Measurements from ENCODE around the gene ARHGEF28. TPM values are rescaled to one million over a fixed set of nuclear protein-coding genes. Genes with fewer than 3 reads are reported as not detected.

ARHGEF28 gene
- total RNA-seq, 2 experiments from 2014 or later: not detected

DNA sequence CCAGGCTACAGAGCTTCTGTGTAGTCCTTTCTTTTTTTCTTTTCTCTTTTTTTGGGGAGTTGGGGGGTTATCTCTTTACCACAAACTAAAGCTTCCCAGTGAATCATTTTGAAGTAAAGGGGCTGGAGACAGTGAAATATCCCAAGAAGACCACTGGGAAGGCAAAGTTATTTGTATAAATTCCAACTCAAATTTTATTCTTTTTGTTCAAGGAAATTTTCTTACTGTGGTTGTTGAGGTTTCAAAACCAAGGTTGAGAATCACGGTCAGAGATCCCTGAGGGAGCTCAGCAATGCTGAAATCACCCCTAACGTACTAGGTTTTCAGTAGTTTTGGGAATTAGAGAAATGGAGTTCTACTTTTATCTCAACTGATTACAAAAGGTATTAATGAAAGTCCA is 175.7 kb downstream of the ARHGEF28 start:
- no peaks in the 10 kb centered on the region for H3K36me3 Mint-ChIP-seq (ENCODE audit: low read depth)
- CTCF ChIA-PET: no interaction called here

DNA sequence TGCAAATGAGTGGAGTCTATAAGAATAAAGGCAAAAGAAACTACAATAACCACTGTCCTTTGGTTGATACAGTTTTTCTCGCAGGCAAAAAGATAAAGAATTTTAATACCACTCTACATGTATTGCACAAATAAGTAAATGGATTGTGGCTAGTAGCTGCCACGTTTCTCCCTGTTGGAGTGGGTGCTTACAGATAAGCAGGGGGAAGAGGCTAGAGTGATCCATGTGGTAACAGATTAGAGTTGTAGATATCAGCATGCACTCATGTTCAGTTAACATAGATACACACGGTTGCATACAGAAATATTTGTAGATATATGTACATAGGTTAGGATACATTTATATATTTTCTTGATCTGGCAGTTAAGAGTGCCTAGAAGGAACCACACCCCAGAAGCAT is 179.5 kb downstream of the ARHGEF28 start:
- ATAC-seq: no peak
- no peaks in the 10 kb centered on the region for H3K4me1 Mint-ChIP-seq (ENCODE audit: low read depth)
- DNase-seq: no peak
- H3K27ac Mint-ChIP-seq: no peak overlapping the region
- no peak overlapping the region for H3K4me3 Mint-ChIP-seq
- ChIA-PET POLR2A (no interaction called here), CTCF (no interaction called here)
- no peaks in the 10 kb centered on the region for H3K9me3 Mint-ChIP-seq (ENCODE audit: insufficient read depth)
- H3K36me3 Mint-ChIP-seq (ENCODE audit: low read depth): no peaks in the 10 kb centered on the region
- peaks cover 9% of the 10 kb centered on the region for H3K27me3 Mint-ChIP-seq (ENCODE audit: low read depth)

More for the DNA sequence above, 175.7 kb downstream of the ARHGEF28 start:
- POLR2A ChIA-PET: no interaction called here
- no peaks in the 10 kb centered on the region for H3K4me1 Mint-ChIP-seq (ENCODE audit: low read depth)
- no peak for DNase-seq
- no peaks in the 10 kb centered on the region for H3K9me3 Mint-ChIP-seq (ENCODE audit: insufficient read depth)
- H3K27ac Mint-ChIP-seq: no peak overlapping the region
- peaks cover 16% of the 10 kb centered on the region for H3K27me3 Mint-ChIP-seq (ENCODE audit: low read depth)
- H3K4me3 Mint-ChIP-seq: no peak overlapping the region
- ATAC-seq: no peak

DNA sequence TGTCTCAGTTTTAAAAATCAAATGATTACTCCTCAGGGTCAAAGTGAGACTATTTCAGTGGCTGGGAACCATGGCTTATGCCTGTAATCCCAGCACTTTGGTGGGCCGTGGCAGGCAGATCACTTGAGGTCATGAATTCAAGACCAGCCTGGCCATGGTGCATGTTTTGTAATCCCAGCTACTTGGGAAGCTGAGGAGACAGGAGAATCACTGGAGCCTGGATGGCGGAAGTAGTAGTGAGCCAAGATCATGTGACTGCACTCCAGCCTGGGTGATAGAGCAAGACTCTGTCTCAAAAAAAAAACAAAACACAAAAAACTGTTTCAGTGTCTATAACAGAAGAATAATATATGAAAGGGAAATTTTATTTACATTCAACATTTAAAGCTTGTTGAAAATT is 182.9 kb downstream of the ARHGEF28 start:
- CTCF ChIA-PET: interaction anchor here (0.6 kb wide), 1 partner anchor 10 kb away, joined by 3 read pairs; no protein-coding TSS in a partner anchor
- H3K4me3 Mint-ChIP-seq: no peak overlapping the region
- no peak overlapping the region for H3K27ac Mint-ChIP-seq
- DNase-seq (no peak), ATAC-seq (no peak)
- H3K9me3 Mint-ChIP-seq (ENCODE audit: insufficient read depth): no peaks in the 10 kb centered on the region
- no peaks in the 10 kb centered on the region for H3K36me3 Mint-ChIP-seq (ENCODE audit: low read depth)
- peaks cover 11% of the 10 kb centered on the region for H3K27me3 Mint-ChIP-seq (ENCODE audit: low read depth)
- POLR2A ChIA-PET: no interaction called here
- no peaks in the 10 kb centered on the region for H3K4me1 Mint-ChIP-seq (ENCODE audit: low read depth)

DNA sequence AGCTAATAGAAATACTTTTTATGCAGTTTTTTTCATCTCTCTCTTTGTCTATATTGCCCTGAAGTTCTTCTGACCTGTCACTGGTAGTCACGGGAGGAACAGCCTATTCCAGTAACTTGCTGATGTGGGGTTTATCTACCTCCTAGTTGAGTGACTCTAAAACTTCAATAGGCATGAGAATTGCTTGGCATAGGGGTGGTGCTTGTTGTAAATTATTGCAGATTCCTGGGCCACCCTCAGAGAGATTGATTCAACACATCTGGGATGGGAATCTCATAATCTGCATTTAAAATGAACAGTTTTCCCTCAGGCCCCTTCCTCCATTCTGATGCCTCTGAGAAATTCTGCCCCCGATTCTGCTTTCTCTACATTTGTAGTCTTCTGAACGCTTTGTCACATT is 184.4 kb downstream of the ARHGEF28 start:
- Mint-ChIP-seq H3K36me3 (ENCODE audit: low read depth) (no peaks in the 10 kb centered on the region), H3K4me3 (no peak overlapping the region), H3K27me3 (ENCODE audit: low read depth) (peaks cover 10% of the 10 kb centered on the region), H3K4me1 (ENCODE audit: low read depth) (no peaks in the 10 kb centered on the region), H3K27ac (no peak overlapping the region), H3K9me3 (ENCODE audit: insufficient read depth) (no peaks in the 10 kb centered on the region)
- CTCF ChIA-PET: no interaction called here
- ATAC-seq (no peak), DNase-seq (no peak)
- POLR2A ChIA-PET: no interaction called here

DNA sequence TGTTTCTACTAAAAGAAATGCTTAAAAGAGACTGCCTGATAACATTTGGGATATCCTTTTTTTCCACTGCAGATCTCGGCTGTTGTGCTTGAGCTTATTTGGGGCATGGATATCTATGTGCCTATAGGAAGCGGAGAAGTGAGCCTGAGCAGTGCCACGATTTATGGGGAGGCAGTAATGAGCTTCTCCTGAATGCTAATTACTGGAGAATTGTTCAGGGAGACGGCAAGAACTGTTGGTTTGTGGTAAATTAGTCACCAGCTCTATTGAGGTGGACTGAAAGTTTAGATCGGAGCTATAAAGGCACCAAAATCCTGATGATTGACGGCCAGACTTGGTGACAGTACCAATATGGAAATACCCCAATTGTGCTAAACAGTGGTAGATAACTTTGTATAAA is 186.5 kb downstream of the ARHGEF28 start:
- DNase-seq (no peak), ATAC-seq (no peak)
- H3K9me3 Mint-ChIP-seq (ENCODE audit: insufficient read depth): no peaks in the 10 kb centered on the region
- H3K36me3 Mint-ChIP-seq (ENCODE audit: low read depth): no peaks in the 10 kb centered on the region
- POLR2A ChIA-PET: no interaction called here
- no peak overlapping the region for H3K27ac Mint-ChIP-seq
- H3K4me1 Mint-ChIP-seq (ENCODE audit: low read depth): no peaks in the 10 kb centered on the region
- peaks cover 9% of the 10 kb centered on the region for H3K27me3 Mint-ChIP-seq (ENCODE audit: low read depth)
- CTCF ChIA-PET: interaction anchor here (1.1 kb wide), 1 partner anchor 221 kb away, joined by 5 read pairs; no protein-coding TSS in a partner anchor
- H3K4me3 Mint-ChIP-seq: no peak overlapping the region

DNA sequence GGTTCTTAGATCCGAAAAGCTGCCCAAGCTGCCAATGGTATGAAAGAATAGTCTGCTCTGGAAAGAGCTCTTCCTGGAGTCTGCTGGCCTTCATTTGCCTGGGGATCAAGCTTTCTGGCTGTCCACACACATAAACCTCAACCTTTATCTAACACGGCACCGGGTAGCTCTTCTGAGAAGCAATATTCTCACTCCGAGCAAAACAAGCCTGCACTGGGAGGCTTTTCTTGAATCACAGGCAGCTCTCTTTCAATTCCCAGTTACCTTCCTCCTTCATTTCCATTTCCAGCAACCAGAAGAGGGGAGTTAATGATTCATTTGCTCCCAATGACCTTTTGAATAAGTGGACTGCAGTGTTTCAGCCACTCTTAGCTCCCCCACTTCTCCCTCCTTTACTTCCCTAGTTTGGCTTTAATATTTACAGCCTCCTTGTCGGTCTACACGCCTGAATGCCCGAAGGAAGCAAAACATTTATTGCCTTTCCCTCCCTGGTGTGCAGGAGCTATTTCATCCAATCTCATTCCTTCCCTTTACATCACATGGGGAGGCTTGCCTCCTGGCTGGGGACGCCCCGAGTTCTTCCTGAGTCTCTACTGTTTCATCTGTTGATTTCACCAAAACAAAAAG is 187.1 kb downstream of the ARHGEF28 start:
- Mint-ChIP-seq H3K27me3 (ENCODE audit: low read depth) (peaks cover 9% of the 10 kb centered on the region), H3K4me1 (ENCODE audit: low read depth) (no peaks in the 10 kb centered on the region), H3K27ac (no peak overlapping the region), H3K36me3 (ENCODE audit: low read depth) (no peaks in the 10 kb centered on the region), H3K9me3 (ENCODE audit: insufficient read depth) (no peaks in the 10 kb centered on the region), H3K4me3 (no peak overlapping the region)
- no peak for DNase-seq
- no peak for ATAC-seq
- CTCF ChIA-PET: interaction anchor here (1.1 kb wide), 1 partner anchor 222 kb away, joined by 5 read pairs; no protein-coding TSS in a partner anchor
- POLR2A ChIA-PET: no interaction called here

DNA sequence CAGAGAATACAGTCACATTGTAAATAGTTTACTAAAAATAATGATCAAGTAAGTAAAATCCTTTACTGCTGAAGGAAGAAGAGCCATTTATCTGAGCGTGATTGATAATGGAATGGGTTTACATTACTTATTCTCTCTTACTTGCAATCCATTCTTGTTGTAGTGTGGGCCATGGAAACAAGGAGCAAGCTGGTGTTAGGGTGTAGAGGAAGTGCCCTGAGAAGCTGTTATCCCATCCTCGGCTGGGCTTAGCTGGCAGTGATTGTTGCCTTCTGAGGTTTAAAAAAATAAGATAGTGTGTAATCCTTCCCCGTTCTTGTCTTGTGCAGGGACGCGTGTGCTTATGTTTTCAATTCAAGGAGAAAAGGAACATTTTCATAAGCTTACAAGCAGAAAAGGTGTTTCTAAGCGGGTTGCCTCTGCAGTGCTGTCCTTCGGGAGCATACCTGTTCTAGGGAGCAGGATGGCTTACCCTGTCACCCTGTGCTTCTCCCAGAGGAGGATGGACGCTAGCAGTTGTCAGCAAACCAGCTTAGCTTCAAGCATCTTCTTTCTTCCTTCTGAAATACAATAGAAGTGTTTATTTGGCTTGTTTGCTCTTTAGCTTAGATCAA is 188.3 kb downstream of the ARHGEF28 start:
- no peak overlapping the region for H3K27ac Mint-ChIP-seq
- no peaks in the 10 kb centered on the region for H3K36me3 Mint-ChIP-seq (ENCODE audit: low read depth)
- H3K4me3 Mint-ChIP-seq: no peak overlapping the region
- H3K27me3 Mint-ChIP-seq (ENCODE audit: low read depth): peaks cover 6% of the 10 kb centered on the region
- ChIA-PET CTCF (interaction anchor here (1.1 kb wide), 1 partner anchor 224 kb away, joined by 3 read pairs; no protein-coding TSS in a partner anchor), POLR2A (no interaction called here)
- H3K4me1 Mint-ChIP-seq (ENCODE audit: low read depth): no peaks in the 10 kb centered on the region
- H3K9me3 Mint-ChIP-seq (ENCODE audit: insufficient read depth): no peaks in the 10 kb centered on the region
- DNase-seq (no peak), ATAC-seq (no peak)

DNA sequence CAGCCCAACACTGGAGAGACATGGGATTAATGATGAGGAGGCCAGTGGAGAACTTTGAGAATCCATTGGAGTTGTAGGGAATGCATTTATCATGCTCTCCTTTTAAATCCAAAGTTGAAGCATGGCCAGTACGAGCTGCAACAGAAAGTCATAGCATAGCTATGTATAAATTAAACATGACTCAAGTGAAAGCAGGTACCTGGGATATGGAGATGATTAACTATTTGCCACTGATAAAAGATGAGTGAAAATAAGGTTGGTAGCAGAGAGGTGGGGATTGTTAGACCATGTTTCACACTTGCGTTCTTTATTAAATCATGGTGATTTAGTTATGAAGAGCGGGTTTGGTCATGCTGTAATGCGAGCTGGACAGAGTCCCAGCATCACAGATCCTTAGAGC is 189.6 kb downstream of the ARHGEF28 start:
- ChIA-PET POLR2A (no interaction called here), CTCF (no interaction called here)
- no peak overlapping the region for H3K27ac Mint-ChIP-seq
- no peaks in the 10 kb centered on the region for H3K36me3 Mint-ChIP-seq (ENCODE audit: low read depth)
- no peaks in the 10 kb centered on the region for H3K9me3 Mint-ChIP-seq (ENCODE audit: insufficient read depth)
- DNase-seq (no peak), ATAC-seq (no peak)
- no peak overlapping the region for H3K4me3 Mint-ChIP-seq
- no peaks in the 10 kb centered on the region for H3K4me1 Mint-ChIP-seq (ENCODE audit: low read depth)
- H3K27me3 Mint-ChIP-seq (ENCODE audit: low read depth): peaks cover 6% of the 10 kb centered on the region

DNA sequence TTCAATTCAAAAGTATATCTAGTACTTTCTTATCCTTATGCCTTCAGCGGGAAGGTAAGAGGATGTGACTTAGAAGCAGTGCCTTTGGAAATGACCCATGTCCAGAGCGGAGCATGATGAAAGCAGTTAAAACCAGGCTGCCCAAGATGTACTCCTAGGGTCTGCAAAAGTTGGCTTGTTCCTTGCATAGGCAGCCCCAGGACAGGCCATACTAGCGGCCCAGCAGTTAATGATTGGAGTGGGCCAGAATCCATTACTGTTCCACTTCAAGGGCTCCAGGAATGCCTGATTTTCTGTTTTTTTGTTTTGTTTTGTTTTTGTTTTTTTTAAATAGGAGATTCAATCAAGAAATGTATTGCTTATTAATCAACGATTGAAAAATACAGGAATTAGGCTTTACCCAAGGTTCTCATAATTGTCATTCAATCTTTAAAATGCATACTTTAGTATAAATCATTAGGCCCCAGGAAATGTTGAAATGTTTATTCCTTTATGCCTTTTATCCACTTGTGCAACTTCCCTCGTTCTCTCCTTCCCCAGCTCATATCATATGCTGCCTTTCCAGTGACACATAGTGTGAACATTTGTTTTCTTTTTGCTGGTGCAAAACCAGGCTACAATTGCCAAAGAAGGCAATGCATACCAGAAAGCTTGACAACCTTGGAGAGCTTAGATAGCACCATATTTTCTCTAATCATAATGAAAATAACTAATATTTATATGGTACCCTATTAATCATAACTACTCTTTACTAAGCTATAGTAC is 190.8 kb downstream of the ARHGEF28 start:
- no peak for ATAC-seq
- H3K36me3 Mint-ChIP-seq (ENCODE audit: low read depth): no peaks in the 10 kb centered on the region
- DNase-seq: no peak
- no peaks in the 10 kb centered on the region for H3K9me3 Mint-ChIP-seq (ENCODE audit: insufficient read depth)
- peaks cover 6% of the 10 kb centered on the region for H3K27me3 Mint-ChIP-seq (ENCODE audit: low read depth)
- no peak overlapping the region for H3K4me3 Mint-ChIP-seq
- H3K4me1 Mint-ChIP-seq (ENCODE audit: low read depth): no peaks in the 10 kb centered on the region
- no peak overlapping the region for H3K27ac Mint-ChIP-seq
- ChIA-PET POLR2A (no interaction called here), CTCF (no interaction called here)

DNA sequence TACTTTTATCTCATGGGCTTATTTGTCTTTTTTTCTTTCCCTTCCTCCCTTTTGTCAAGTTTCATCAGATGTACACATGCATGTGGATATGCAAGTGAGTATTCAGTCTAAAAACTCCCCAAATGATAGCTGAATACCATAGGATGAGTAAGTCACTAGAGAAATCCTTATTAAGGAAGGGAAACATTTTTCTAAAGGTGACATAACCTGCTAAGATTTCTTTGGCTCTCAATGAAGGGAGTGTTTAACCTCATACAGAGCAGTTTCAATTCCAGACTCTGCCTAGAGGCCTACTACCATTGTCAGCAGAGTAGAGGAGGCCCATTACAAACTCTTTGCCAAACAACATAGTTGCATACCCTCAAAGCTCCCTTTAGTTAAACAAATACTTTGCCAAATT is 192.4 kb downstream of the ARHGEF28 start:
- POLR2A ChIA-PET: no interaction called here
- Mint-ChIP-seq H3K36me3 (ENCODE audit: low read depth) (no peaks in the 10 kb centered on the region), H3K27ac (no peak overlapping the region), H3K9me3 (ENCODE audit: insufficient read depth) (no peaks in the 10 kb centered on the region), H3K4me3 (no peak overlapping the region), H3K4me1 (ENCODE audit: low read depth) (no peaks in the 10 kb centered on the region), H3K27me3 (ENCODE audit: low read depth) (peaks cover 3% of the 10 kb centered on the region)
- ATAC-seq (no peak), DNase-seq (no peak)
- CTCF ChIA-PET: no interaction called here

DNA sequence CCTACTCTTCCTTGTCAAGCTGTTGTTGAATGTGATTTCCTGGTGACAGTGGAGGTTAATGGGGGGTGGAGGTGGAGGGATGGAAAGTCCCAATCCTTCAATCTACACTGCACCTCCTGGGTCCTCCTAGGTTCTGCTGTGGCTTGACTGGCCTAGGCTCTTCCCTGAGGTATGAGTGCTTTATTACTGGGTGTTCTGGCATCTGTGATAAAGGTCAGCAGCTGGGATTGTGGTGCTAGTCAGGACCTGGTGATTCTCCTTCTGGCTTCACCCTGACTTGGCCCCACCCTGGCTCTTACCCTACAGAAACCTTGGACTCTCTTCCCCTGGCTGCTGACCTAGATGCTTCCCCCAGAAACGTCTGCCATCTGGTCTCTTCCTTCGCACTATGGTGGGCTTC is 194.3 kb downstream of the ARHGEF28 start:
- Mint-ChIP-seq H3K36me3 (ENCODE audit: low read depth) (no peaks in the 10 kb centered on the region), H3K27ac (no peak overlapping the region), H3K4me1 (ENCODE audit: low read depth) (no peaks in the 10 kb centered on the region), H3K27me3 (ENCODE audit: low read depth) (peaks cover 2% of the 10 kb centered on the region), H3K9me3 (ENCODE audit: insufficient read depth) (no peaks in the 10 kb centered on the region), H3K4me3 (no peak overlapping the region)
- no peak for DNase-seq
- POLR2A ChIA-PET: no interaction called here
- ATAC-seq: no peak
- CTCF ChIA-PET: no interaction called here

DNA sequence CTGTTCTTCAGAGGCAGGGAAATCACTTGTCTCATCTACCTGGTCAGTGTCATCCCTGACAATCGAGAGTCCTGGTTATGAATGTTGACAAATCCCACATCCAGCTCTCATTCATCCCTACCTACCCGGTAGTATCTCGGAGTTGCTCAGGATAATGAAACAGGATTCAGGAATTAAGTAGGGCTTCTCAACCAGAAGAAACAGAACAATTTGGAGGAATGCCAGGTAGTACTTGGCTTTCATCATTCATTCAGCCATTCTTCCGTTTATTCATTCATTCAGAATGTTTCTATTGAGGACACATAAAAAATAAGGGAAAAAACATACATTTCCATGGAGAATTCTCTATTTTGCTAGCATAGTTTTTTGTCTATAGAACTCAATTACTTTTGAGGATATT is 195.0 kb downstream of the ARHGEF28 start:
- DNase-seq: no peak
- Mint-ChIP-seq H3K27me3 (ENCODE audit: low read depth) (peaks cover 2% of the 10 kb centered on the region), H3K9me3 (ENCODE audit: insufficient read depth) (no peaks in the 10 kb centered on the region), H3K36me3 (ENCODE audit: low read depth) (no peaks in the 10 kb centered on the region), H3K4me3 (no peak overlapping the region), H3K27ac (no peak overlapping the region), H3K4me1 (ENCODE audit: low read depth) (no peaks in the 10 kb centered on the region)
- ChIA-PET CTCF (no interaction called here), POLR2A (no interaction called here)
- ATAC-seq: no peak

All from activated CD8-positive, alpha-beta T cell treated with anti-CD3 and anti-CD28 coated beads, Interleukin-2, amount 10 ng/mL, durations not matched to agents 7 days and 5 days (primary cell).